Measurements from ENCODE around the gene ABCC9.

GRCh38 chr12:21945002-21945401, 3.8 kb upstream of the ABCC9 start:
- TF ChIP-seq CTCF (IDR thresholded peaks at IDR 0.05), result no peak
- no peak for TF ChIP-seq POLR2A (IDR thresholded peaks at IDR 0.05)
- TF ChIP-seq POLR2AphosphoS5 (IDR thresholded peaks at IDR 0.05; ENCODE audit: insufficient read depth in 1 of 2, low read depth in 1 of 2), result no peak
